ENCODE results near the gene NDUFV2.

The NDUFV2 gene

GRCh38 chr18:9097349-9097748, 5.2 kb upstream of the NDUFV2 start:
- no peak overlapping the region for H3K4me3 ChIP-seq (ENCODE audit: low read length)
- no CpG with 5 or more reads among the region's 2 CpGs for WGBS (ENCODE audit: insufficient coverage, insufficient read length)
- no peaks in the 10 kb centered on the region for H3K27me3 ChIP-seq (ENCODE audit: control insufficient read depth, insufficient read depth, low read length)
- H3K36me3 ChIP-seq (ENCODE audit: control insufficient read depth, insufficient read depth, low read length): no peaks in the 10 kb centered on the region
- no peak overlapping the region for H3K27ac ChIP-seq (ENCODE audit: low read length)
- no peak for DNase-seq (ENCODE audit: low read depth, low spot score)
- H3K9me3 ChIP-seq (ENCODE audit: control insufficient read depth, insufficient read depth, low read length): no peaks in the 10 kb centered on the region; the same call in 1 of the 2 replicates
- H3K4me1 ChIP-seq (ENCODE audit: control insufficient read depth, insufficient read depth, low read length): peaks cover 2% of the 10 kb centered on the region; the same call in 1 of the 2 replicates

- WGBS (ENCODE audit: insufficient coverage, insufficient read length): no CpG with 5 or more reads among the region's 3 CpGs
- no peak for DNase-seq (ENCODE audit: low read depth, low spot score)
- H3K27ac ChIP-seq (ENCODE audit: low read length): no peak overlapping the region
Measured at GRCh38 chr18:9100796-9101195, 1.7 kb upstream of the NDUFV2 start.

DNA sequence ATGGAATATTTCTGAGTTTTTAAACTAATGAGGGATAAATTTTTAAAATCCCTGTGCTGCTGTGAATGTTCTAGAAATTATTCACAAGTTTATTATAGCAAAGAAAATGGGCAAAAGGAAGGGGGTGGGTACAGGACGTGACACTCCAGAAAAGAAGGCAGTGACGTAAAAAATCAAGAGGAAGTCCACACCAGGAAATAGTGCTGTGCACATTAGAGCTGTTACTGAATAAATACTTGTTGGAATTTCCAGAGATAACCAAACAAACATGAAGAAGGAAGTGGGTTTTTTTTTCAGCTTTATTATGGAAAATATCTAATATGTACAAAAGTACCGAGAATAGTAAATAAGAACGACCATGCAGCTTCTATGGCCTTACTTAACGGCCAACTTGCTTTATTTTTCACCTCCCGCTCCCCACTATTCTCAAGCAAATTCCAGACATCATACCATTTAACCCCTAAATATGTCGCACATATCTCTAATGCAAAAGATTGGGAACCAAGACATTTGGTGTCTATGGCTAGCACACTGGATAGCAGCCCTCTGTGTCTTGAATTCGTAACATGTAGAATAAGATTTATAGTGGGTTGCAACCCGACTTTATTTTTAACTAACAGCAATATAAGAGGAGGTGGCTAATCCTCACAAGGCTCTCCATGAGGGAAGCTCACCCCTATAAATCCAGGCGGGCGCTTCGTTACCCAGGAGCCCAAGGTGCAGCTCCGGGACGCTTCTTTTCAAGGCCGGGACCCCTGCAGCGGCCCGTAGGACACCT, 580 bp upstream of the NDUFV2 start:
- no peak overlapping the region for H3K27ac ChIP-seq (ENCODE audit: low read length)
- whole genome bisulfite sequencing (ENCODE audit: insufficient coverage, insufficient read length): no CpG with 5 or more reads among the region's 17 CpGs
- peak overlapping the region; percentile 27; the same call in 1 of the 2 replicates for H3K4me3 ChIP-seq (ENCODE audit: low read length)
- H3K27me3 ChIP-seq (ENCODE audit: control insufficient read depth, insufficient read depth, low read length): no peaks in the 10 kb centered on the region
- no peak for DNase-seq (ENCODE audit: low read depth, low spot score)
- no peaks in the 10 kb centered on the region for H3K9me3 ChIP-seq (ENCODE audit: control insufficient read depth, insufficient read depth, low read length)
- H3K36me3 ChIP-seq (ENCODE audit: control insufficient read depth, insufficient read depth, low read length): no peaks in the 10 kb centered on the region
- peaks cover 2% of the 10 kb centered on the region; the same call in 1 of the 2 replicates for H3K4me1 ChIP-seq (ENCODE audit: control insufficient read depth, insufficient read depth, low read length)

More at GRCh38 chr18:9100796-9101195, 1.7 kb upstream of the NDUFV2 start:
- Histone ChIP-seq H3K4me3 (ENCODE audit: low read length) (no peak overlapping the region), H3K27me3 (ENCODE audit: control insufficient read depth, insufficient read depth, low read length) (no peaks in the 10 kb centered on the region), H3K4me1 (ENCODE audit: control insufficient read depth, insufficient read depth, low read length) (no peaks in the 10 kb centered on the region; the same call in 1 of the 2 replicates), H3K36me3 (ENCODE audit: control insufficient read depth, insufficient read depth, low read length) (no peaks in the 10 kb centered on the region), H3K9me3 (ENCODE audit: control insufficient read depth, insufficient read depth, low read length) (no peaks in the 10 kb centered on the region)

DNA sequence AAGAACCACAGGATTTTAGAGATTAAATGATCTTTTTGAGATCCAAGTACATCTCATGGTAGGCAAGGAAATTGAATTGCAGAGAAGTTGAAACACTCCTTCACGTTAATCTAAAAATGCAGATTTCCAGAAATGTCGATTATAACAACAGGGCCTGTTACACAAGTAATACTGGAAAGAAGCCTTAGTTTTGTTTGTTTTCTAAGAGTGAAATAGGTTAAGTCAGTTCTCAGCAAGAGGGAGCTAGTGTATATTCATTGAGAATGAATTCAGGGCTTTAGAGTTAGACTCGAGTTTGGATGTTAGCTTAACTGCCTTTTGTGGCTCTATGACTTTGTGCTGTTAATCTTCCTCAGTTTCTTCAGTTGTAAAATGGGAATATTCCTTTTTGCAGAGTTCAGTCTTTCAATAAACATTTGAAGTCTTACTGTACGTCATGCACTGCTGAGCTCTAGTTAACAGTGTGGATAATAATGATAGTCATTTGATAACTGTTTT, 926 bp downstream of the NDUFV2 start:
- no CpG with 5 or more reads among the region's 4 CpGs for WGBS (ENCODE audit: insufficient coverage, insufficient read length)
- Histone ChIP-seq H3K9me3 (ENCODE audit: control insufficient read depth, insufficient read depth, low read length) (no peaks in the 10 kb centered on the region), H3K4me1 (ENCODE audit: control insufficient read depth, insufficient read depth, low read length) (peaks cover 2% of the 10 kb centered on the region; the same call in 1 of the 2 replicates), H3K36me3 (ENCODE audit: control insufficient read depth, insufficient read depth, low read length) (no peaks in the 10 kb centered on the region), H3K4me3 (ENCODE audit: low read length) (peak overlapping the region; percentile 68; the same call in 1 of the 2 replicates), H3K27me3 (ENCODE audit: control insufficient read depth, insufficient read depth, low read length) (no peaks in the 10 kb centered on the region), H3K27ac (ENCODE audit: low read length) (no peak overlapping the region)
- DNase-seq (ENCODE audit: low read depth, low spot score): no peak

- Histone ChIP-seq H3K36me3 (ENCODE audit: control insufficient read depth, insufficient read depth, low read length) (no peaks in the 10 kb centered on the region), H3K27ac (ENCODE audit: low read length) (no peak overlapping the region), H3K4me1 (ENCODE audit: control insufficient read depth, insufficient read depth, low read length) (peaks cover 2% of the 10 kb centered on the region; the same call in 1 of the 2 replicates), H3K27me3 (ENCODE audit: control insufficient read depth, insufficient read depth, low read length) (no peaks in the 10 kb centered on the region), H3K9me3 (ENCODE audit: control insufficient read depth, insufficient read depth, low read length) (no peaks in the 10 kb centered on the region), H3K4me3 (ENCODE audit: low read length) (peak overlapping the region; percentile 22; the same call in 1 of the 2 replicates)
- no peak for DNase-seq (ENCODE audit: low read depth, low spot score)
- WGBS (ENCODE audit: insufficient coverage, insufficient read length): 100% methylated on average over 1 of the region's 5 CpGs
Measured at GRCh38 chr18:9104244-9104901, 1.9 kb downstream of the NDUFV2 start.

DNA sequence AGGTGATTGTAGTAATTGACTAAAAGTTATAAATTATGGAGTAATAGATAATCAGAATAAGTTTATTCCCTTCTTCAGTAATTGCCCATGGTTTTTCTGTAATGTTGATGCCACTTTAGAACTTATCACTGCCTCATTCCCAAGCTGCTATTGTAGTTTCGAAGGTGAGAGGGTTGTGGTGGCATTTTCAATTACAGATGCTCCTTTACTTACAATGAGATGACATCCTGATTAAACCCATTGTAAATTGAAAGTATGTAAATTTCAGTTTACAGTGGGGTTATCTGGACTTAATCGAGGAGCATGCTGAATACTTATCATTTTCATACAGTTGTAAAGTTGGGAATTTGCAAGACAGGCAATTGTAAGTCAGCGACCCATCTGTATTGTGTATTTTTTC, 2.9 kb downstream of the NDUFV2 start:
- Histone ChIP-seq H3K4me3 (ENCODE audit: low read length) (no peak overlapping the region), H3K9me3 (ENCODE audit: control insufficient read depth, insufficient read depth, low read length) (no peaks in the 10 kb centered on the region), H3K36me3 (ENCODE audit: control insufficient read depth, insufficient read depth, low read length) (no peaks in the 10 kb centered on the region), H3K27ac (ENCODE audit: low read length) (no peak overlapping the region), H3K27me3 (ENCODE audit: control insufficient read depth, insufficient read depth, low read length) (no peaks in the 10 kb centered on the region), H3K4me1 (ENCODE audit: control insufficient read depth, insufficient read depth, low read length) (peaks cover 2% of the 10 kb centered on the region; the same call in 1 of the 2 replicates)
- no peak for DNase-seq (ENCODE audit: low read depth, low spot score)
- WGBS (ENCODE audit: insufficient coverage, insufficient read length): no CpG with 5 or more reads among the region's 3 CpGs

DNA sequence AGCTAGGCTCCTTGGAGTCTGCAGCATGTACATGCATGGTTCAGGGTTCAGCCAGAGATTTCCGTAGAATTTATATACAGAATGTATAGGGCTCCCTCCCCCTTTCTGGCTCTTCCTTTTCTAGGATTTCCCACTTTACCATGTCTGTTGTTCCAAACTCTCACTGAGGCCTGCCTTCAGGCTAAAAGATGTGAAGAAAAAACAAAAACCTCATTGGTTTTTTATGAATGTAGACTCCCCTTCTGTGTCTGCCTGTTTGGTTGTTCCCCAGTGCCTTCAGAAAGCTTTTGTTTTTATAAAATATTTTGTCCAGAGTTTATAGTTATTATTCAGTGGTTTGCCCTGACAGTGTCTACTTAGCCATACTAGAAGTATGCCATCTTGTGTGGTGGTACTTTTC, 3.6 kb downstream of the NDUFV2 start:
- WGBS (ENCODE audit: insufficient coverage, insufficient read length): no CpG with 5 or more reads among the region's 1 CpG
- H3K9me3 ChIP-seq (ENCODE audit: control insufficient read depth, insufficient read depth, low read length): no peaks in the 10 kb centered on the region
- no peak overlapping the region for H3K27ac ChIP-seq (ENCODE audit: low read length)
- DNase-seq (ENCODE audit: low read depth, low spot score): no peak
- no peaks in the 10 kb centered on the region for H3K36me3 ChIP-seq (ENCODE audit: control insufficient read depth, insufficient read depth, low read length)
- peaks cover 2% of the 10 kb centered on the region; the same call in 1 of the 2 replicates for H3K4me1 ChIP-seq (ENCODE audit: control insufficient read depth, insufficient read depth, low read length)
- no peak overlapping the region for H3K4me3 ChIP-seq (ENCODE audit: low read length)
- no peaks in the 10 kb centered on the region for H3K27me3 ChIP-seq (ENCODE audit: control insufficient read depth, insufficient read depth, low read length)

DNA sequence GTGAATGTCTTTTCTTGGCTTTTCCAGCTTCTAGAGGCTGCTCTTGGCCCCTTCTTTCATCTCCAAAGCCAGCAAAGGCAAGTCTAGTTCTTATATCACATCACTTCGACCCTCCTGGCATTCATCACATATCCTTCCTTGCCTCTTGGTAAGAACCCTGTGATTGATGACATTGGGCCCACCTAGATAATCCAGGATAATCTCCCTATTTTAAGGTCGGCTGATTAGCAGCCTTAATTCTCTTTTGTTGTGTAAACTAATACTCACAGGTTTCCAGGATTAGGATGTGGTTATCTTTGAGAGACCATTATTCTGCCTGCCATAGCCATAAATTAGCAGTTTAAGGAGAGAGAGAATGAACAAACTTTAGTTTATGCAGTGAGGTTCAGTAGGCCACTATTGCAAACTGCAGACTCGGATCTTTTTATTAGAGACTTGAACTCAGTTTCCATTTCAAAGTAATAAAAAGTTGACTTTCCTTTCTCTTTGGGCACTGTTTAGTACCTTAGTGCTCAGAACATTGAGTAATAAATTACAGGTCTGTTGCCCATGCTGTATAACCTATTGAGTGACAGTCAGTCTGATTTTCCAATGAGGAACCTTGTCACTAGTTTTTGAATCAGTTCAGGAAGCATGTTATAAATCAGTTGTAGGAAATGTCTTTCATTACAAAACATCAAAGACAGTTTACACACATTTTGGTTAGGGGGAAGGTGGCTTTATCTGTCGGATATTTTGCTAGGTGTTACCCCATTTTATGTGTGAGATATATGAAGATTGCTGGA, 4.5 kb downstream of the NDUFV2 start:
- Histone ChIP-seq H3K27ac (ENCODE audit: low read length) (no peak overlapping the region), H3K4me3 (ENCODE audit: low read length) (no peak overlapping the region)
- no peak for DNase-seq (ENCODE audit: low read depth, low spot score)

GRCh38 chr18:9108911-9109310, 6.4 kb downstream of the NDUFV2 start:
- no peaks in the 10 kb centered on the region for H3K9me3 ChIP-seq (ENCODE audit: control insufficient read depth, insufficient read depth, low read length)
- peaks cover 3% of the 10 kb centered on the region for H3K4me1 ChIP-seq (ENCODE audit: control insufficient read depth, insufficient read depth, low read length)
- H3K4me3 ChIP-seq (ENCODE audit: low read length): no peak overlapping the region
- DNase-seq (ENCODE audit: low read depth, low spot score): no peak
- no peaks in the 10 kb centered on the region for H3K27me3 ChIP-seq (ENCODE audit: control insufficient read depth, insufficient read depth, low read length)
- H3K36me3 ChIP-seq (ENCODE audit: control insufficient read depth, insufficient read depth, low read length): no peaks in the 10 kb centered on the region
- H3K27ac ChIP-seq (ENCODE audit: low read length): no peak overlapping the region
- WGBS (ENCODE audit: insufficient coverage, insufficient read length): no CpG with 5 or more reads among the region's 2 CpGs

More for the DNA sequence above, 4.5 kb downstream of the NDUFV2 start:
- H3K27me3 ChIP-seq (ENCODE audit: control insufficient read depth, insufficient read depth, low read length): no peaks in the 10 kb centered on the region
- H3K9me3 ChIP-seq (ENCODE audit: control insufficient read depth, insufficient read depth, low read length): no peaks in the 10 kb centered on the region
- H3K36me3 ChIP-seq (ENCODE audit: control insufficient read depth, insufficient read depth, low read length): no peaks in the 10 kb centered on the region
- peaks cover 2% of the 10 kb centered on the region; the same call in 1 of the 2 replicates for H3K4me1 ChIP-seq (ENCODE audit: control insufficient read depth, insufficient read depth, low read length)
- no CpG with 5 or more reads among the region's 4 CpGs for WGBS (ENCODE audit: insufficient coverage, insufficient read length)

GRCh38 chr18:9109523-9109922, 7.0 kb downstream of the NDUFV2 start:
- Histone ChIP-seq H3K27me3 (ENCODE audit: control insufficient read depth, insufficient read depth, low read length) (no peaks in the 10 kb centered on the region), H3K4me3 (ENCODE audit: low read length) (no peak overlapping the region), H3K36me3 (ENCODE audit: control insufficient read depth, insufficient read depth, low read length) (no peaks in the 10 kb centered on the region), H3K9me3 (ENCODE audit: control insufficient read depth, insufficient read depth, low read length) (no peaks in the 10 kb centered on the region), H3K4me1 (ENCODE audit: control insufficient read depth, insufficient read depth, low read length) (peaks cover 3% of the 10 kb centered on the region), H3K27ac (ENCODE audit: low read length) (no peak overlapping the region)
- no CpG with 5 or more reads among the region's 4 CpGs for WGBS (ENCODE audit: insufficient coverage, insufficient read length)
- no peak for DNase-seq (ENCODE audit: low read depth, low spot score)

All from iPS DF 6.9 (cell line).